Activated T-cell treated with anti-CD3 and anti-CD28 coated beads, Interleukin-2, amount 50 U/mL, for 1 hour (primary cell): Measurements from ENCODE around the gene MDK.

ENCODE experiments used
- DNase-seq: peaks from one replicate; pipeline ENCODE4 v3.0.0-alpha.2; 2020

MDK gene

DNA sequence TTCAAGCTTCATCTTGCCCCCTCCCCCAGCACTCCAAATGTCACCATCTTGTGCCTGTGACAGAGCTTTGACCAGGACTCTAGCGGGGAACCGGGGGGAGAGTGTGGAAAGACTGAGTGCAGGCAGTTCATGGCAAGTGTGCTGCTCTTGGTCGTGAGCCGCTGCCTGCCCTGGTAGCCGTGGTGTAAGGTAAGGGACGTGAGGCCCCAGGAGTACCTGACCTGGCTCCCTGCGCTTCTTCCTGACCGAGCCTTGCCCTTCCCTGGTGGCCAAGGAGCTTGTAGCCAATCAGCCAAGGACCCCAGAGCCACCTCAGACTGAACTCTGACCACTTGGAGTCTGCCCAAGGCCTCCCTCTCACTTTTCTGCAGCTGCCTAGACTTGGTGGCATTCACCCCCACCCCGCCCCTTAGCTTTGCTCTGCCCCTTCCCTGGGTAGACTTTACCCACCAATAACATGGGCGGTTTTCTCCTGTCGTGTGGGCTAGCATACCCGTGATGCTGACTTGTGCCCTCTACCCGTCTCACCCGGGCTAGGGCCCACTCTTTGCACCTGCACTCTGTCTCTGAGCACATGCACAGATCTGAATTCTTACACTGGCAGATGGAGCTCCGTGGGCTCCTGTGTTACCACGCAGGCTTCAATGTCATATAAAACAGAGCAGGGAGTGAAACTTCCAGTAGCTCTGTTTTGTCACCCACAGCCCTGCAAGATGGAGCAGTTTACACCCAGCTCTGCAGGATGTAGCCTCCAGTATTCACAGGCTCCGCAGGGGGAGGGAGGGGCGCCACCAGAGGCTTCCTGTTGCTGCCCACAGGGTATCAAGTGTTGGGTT, 32.7 kb upstream of the MDK start:
- peak; percentile 68 for DNase-seq

DNA sequence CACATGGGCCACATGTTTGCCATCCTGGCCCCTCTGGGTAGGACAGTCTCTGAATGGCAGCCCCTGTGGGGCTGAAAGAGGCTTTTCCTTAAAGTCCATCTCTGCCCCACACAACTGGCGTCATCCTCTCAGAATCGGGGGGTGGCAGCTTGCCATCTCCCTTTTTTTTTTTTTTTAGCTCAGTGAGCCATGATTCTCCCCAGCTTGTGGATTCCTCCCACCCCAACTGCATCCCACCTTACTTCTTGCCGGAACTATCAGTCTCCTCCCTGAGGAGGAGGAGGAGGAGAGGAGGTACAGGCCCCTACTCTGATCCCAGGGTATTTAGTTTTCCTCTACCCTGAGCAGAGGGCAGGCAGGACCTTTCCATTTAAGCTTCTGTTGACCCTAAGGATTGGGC, 30.8 kb upstream of the MDK start:
- no peak for DNase-seq

DNA sequence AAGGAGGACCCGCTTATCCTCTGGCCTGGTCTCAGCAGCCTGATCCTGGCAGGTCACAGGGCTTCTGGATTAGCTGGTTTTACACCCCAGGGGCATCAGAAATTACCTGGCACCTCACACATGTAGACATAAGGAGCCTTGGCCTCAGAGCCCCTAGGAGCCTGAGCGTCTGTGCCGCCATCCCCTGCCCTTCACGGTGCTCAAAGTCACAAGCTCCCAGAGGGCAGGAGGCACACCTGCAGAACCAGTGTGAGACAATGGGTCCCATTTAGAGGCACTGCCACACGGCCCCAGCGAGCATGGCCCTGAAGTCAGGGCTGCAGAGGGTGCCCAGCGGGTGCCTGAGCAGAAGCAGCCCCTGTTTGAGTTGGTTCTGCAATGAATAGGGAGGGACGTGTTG, 30.3 kb upstream of the MDK start:
- no peak for DNase-seq

GRCh38 chr11:46351606-46352005, 29.9 kb upstream of the MDK start:
- DNase-seq: no peak

DNA sequence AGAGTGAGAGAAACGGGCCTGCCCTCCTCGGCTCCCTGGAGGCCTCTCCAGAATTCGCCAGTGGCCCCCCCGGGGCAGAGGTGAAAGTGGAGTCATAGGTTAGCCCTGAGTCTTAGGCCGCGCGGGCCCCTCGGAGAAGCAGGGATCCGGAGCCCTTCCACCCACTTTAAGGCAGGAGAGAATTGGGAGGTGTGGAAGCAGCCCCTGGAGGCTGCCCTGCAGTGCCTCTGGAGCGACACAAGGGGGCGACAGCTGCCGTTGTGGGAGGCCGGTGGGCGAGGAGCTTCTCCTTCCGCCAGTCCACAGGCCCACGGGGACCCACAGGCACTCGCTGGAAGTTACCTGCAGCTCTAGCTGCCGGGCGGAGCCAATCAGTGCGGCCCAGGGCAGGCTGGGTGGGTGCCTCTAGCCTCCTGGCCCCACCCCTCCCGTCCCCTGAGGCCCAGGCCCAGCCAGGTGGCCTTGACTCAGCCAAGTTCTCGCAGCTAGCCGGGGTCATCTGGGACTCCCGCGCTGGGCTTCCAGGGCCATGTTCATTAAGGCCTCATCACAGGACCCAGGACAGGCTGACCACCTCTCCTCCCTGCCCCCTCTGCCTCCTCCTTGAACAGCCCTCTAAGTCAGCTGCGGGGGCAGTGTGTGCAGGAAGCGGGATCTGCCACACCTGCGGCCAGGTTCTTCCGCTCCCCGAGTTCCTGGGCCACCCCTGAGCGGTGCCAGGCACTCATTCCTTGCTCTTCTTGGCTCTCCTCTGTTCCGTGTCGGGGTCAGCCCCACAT, 29.2 kb upstream of the MDK start:
- peak; percentile 82 for DNase-seq

GRCh38 chr11:46353698-46354097, 27.8 kb upstream of the MDK start:
- DNase-seq: no peak

DNA sequence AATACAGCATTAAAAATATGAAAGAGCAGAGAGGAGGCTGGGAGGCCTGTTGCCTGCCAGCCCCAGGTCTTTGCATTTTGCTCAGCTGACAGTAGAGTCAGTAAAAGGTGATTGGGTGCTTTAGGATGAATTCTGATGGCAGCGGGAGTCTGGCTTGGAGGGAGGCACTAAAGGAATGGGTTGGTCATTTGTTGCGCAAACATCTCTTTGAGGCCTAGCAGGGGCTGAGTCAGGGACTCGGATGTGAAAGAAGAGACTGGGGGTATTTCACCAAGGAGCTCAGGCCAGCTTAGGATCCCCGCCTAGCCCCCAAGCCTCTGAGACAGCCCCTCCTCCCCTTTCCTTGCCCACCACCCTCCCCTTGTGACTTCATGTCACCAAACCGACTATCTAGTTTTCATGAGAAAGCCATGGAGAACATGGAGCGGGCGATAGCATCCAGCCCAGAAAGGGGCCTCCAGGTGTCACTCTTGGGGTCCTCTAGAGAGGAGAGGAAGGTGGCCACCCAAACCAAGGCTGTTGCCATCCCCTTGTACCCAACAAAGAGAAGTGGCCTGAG, 24.5 kb upstream of the MDK start:
- DNase-seq: no peak

- DNase-seq: no peak
These were observed 24.0 kb upstream of the MDK start for GRCh38 chr11:46357483-46357936.

DNA sequence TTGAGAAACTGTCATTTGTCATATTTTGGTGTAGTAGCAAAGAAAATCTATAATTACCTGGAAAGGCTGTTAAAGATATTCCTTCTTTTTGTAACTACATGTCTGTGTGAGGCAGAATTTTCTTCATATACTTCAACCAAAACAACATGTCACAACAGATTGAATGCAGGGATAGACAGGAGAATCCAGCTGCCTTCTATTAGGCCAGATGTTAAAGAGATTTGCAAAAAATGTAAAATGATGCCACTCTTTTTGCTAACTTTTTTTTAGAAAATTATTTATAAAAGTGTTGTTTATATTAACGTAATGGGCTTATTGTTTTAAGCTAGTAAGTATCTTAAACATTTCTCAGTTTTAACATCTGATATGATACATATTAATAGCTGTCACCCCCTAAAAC, 21.5 kb upstream of the MDK start:
- no peak for DNase-seq

- DNase-seq: no peak
These were observed 20.6 kb upstream of the MDK start for GRCh38 chr11:46360878-46361277.

DNA sequence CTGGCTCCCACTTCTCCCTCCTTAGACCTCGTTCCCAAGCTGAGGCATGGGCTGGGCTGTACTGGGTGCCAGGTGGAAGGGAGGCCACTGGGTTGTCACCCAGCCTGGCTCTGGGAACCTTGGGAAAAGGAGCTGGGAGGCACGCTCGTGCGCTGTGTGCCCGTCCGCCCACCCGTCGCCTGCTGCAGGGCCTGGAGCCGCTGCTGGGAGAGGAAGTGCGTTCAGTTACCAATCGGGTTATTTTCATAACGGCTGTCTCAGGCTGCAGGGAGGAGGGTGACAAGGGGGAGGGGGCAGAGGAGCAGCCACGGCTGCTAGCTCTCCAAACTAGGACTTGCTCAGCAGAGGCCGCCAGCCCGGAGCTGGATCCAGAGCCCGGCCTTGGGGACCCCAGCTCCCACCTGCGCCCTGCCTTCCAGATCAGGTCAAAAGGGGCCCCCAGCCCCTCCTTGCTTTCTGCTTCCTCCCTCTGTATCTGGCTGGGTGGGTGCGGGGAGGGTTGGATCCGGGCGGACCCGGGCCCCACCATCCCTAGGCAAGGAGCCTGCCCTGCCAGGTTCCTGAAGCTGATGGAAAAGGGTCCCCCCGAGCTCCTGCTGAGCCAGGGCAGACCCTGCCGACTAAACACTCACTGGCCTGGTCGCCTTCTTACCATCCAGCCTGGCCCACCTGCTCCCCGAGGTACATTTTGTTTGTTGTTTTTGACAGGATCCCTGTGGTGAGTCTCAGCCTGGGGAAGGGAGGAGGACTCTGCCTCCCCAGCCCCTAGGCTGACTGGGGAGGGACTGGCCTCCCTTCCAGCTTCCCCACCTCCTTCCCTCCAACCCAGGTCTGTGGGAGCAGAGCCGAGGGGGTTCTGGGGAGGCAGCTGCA, 19.9 kb upstream of the MDK start:
- DNase-seq: peak; percentile 64

DNA sequence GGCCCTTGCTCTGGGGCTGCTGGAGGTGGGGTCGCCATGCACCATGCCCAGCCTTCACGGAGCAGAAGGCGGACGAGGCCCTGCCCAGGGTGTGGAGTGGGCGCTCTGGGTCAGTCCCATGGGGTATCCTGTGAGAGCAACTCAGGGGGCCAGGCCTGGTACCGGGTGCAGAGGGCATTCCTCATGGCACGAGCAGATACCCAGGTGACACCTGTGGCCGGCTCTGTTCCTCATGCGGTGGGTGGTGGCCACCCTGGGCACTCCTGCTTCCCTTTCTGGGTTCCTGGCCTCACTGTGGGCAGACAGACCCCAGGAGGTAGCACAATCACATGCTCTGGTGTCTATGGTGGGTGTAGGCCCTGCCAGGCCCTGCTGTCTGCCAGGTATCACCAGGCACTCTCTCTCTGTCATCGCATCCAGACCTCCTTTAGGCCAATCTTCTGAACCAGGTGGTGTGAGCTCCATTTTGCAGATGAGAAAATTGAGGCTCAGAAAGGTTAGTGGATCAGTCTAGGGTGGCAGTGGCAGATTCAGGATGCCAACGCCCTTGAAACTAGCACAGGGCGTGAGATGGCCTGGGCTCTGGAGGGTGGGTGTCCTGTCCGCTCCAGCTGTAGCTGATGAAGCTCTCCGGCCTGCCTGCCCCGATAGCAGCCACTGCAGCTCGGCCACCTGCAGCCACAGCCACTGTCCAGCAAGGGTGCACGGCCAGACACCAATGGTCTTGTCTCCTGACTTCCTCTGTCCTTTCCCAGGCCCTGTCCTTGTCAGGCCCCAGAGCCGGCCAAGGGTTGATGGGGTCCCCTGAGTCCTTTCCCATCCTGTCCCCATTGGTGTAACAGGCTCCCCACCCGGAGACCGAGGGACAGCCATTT, 19.1 kb upstream of the MDK start:
- no peak for DNase-seq

DNA sequence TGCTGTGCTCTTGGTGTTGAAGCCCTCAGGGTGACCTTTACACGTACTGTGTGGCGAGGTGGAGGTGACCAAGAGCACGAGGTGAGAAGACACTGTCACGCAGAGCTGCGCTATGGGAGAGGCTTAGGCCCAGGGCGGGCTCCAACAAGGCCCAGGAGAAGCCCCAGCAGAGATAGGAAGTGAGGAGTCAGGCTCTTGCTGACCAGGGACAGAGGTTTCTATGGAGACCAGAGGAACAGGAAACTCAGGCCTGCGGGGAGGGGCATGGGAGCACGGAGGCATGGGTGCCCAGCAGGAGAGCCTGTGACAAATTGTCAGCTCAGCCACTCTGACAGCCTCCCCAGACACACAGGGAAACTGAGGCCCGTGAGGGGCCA, 18.4 kb upstream of the MDK start:
- DNase-seq: no peak

GRCh38 chr11:46363455-46364005, 17.9 kb upstream of the MDK start:
- DNase-seq: no peak

- no peak for DNase-seq
These were observed 17.4 kb upstream of the MDK start for GRCh38 chr11:46364056-46364455.

DNA sequence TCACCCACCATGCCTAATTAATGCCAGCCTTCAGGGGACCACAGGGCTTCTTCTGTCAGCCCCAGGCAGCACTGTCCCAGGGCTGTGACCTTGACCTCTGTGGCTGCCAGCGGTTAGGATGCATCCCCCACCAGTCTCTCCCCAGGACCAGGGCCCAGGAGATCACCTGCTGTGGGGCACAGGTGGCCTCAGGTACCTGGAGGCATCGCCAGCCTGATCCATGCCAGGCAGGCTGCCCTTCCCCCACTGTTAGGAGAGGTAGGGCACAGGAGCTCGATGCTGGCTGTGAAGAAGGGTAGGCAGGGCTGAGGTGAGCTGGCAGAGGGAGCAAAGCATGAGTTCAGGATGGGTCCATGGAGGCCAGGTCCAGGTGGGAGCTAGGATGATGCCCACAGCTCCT, 16.7 kb upstream of the MDK start:
- no peak for DNase-seq

GRCh38 chr11:46366260-46366659, 15.2 kb upstream of the MDK start:
- DNase-seq: no peak

DNA sequence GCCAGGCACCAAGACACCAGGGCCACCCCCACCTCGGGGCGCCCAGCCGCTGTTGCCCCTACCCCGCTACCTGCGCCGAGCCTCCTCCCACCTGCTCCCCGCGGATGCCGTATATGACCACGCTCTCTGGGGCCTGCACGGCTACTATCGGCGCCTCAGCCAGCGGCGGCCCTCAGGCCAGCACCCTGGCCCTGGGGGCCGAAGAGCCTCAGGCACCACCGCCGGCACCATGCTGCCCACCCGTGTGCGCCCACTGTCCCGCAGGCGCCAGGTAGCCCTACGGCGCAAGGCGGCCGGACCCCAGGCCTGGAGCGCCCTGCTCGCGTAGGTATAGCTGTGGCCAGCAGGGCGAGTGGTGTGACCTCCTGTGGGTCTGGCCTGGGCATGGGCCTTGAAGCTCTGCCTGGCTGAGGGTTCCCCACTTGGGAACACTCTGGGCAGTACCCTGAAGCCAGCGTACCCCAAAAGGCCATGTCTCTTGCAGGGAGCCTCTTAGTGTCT, 14.8 kb upstream of the MDK start:
- DNase-seq: no peak

GRCh38 chr11:46367244-46367915, 14.1 kb upstream of the MDK start:
- DNase-seq: peak; percentile 81

DNA sequence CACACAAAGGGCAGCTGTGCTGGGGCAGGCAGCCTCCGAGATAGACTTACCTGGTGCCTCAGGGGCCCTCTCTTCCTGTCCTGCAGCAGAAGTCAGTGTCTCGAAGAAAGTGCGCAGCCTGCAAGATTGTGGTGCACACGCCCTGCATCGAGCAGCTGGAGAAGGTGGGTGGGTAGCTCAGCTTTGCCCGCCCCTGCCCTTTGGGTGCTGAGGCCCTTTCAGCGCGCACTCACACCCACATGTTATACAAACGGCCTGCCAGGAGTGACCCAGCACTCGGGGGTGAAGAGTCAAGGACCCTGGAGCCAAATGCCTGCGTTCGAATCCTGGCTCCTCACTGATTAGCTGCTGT, 13.6 kb upstream of the MDK start:
- no peak for DNase-seq
